Activated naive CD4-positive, alpha-beta T cell treated with anti-CD3 and anti-CD28 coated beads for 36 hours (primary cell): ENCODE measurements around the gene ECE1. TPM values are rescaled to one million over a fixed set of nuclear protein-coding genes. Genes with fewer than 3 reads are reported as not detected.
"Not testable (repeated sequence)": the region's sequence is repeated elsewhere in the genome, so short reads cannot be mapped to it uniquely, and the experiment has no call there.

Experiments used
- CTCF ChIA-PET: fragments of 350-600 bp; sonication (Branson Sonifier 250); formaldehyde crosslinking; loops from one replicate; lab custom pipeline; 2021; ENCODE audit warnings: antibody characterized with exemption; lab: Charles Lee
- DNase-seq: peaks from one replicate; pipeline ENCODE4 v3.0.0-alpha.2; 2020
- H3K27ac Mint-ChIP-seq: one replicate; pipeline ENCODE4 v1.8.0; 2021; ENCODE audit warnings: mild to moderate bottlenecking, mixed read lengths
- H3K27me3 Mint-ChIP-seq: one replicate; pipeline ENCODE4 v1.8.0; 2021; ENCODE audit warnings: low read depth, mixed read lengths
- H3K36me3 Mint-ChIP-seq: one replicate; pipeline ENCODE4 v1.8.0; 2021; ENCODE audit warnings: low read depth, mixed read lengths
- H3K4me1 Mint-ChIP-seq: one replicate; pipeline ENCODE4 v1.8.0; 2021; ENCODE audit warnings: low read depth, mixed read lengths
- H3K4me3 Mint-ChIP-seq: one replicate; pipeline ENCODE4 v1.8.0; 2021; ENCODE audit warnings: mild to moderate bottlenecking, moderate library complexity, mixed read lengths
- H3K9me3 Mint-ChIP-seq: one replicate; pipeline ENCODE4 v1.8.0; 2021; ENCODE audit warnings: mixed read lengths
- intact Hi-C: fragments of 100-400 bp; cut with micrococcal nuclease; formaldehyde crosslinking; loops from one replicate; pipeline ENCODE4 v1.15.1; 2023
- total RNA-seq, 2 experiments: library from RNA; stranded (reverse); gene quantifications; one replicate each; pipeline ENCODE4 v1.2.3, GENCODE V29; 2021

ECE1 gene
- total RNA-seq, 2 experiments from 2014 or later: 160 to 166 TPM

- H3K9me3 Mint-ChIP-seq: no peaks in the 10 kb centered on the region
- DNase-seq: no peak
- H3K36me3 Mint-ChIP-seq: peaks cover 27% of the 10 kb centered on the region
- CTCF ChIA-PET: interaction anchor here (0.6 to 3.2 kb wide), 4 partner anchors 20 to 516 kb away, joined by 3 to 11 read pairs (median 4); no protein-coding TSS in a partner anchor
- peak overlapping the region; percentile 71 for H3K4me3 Mint-ChIP-seq
- no peaks in the 10 kb centered on the region for H3K27me3 Mint-ChIP-seq
- intact Hi-C loops: loop anchor here (1.0 to 5.0 kb wide), 6 partner anchors 119 to 603 kb away; partner anchors contain the start of gene PINK1
- peaks cover 26% of the 10 kb centered on the region for H3K4me1 Mint-ChIP-seq
- peak overlapping the region; percentile 90 for H3K27ac Mint-ChIP-seq
These were observed 115.5 kb downstream of the ECE1 start for GRCh38 chr1:21174654-21175323.

GRCh38 chr1:21174230-21174629, 116.0 kb downstream of the ECE1 start:
- Mint-ChIP-seq H3K36me3 (peaks cover 29% of the 10 kb centered on the region), H3K4me1 (peaks cover 26% of the 10 kb centered on the region), H3K27ac (no peak overlapping the region), H3K27me3 (no peaks in the 10 kb centered on the region), H3K9me3 (no peaks in the 10 kb centered on the region), H3K4me3 (peak overlapping the region; percentile 71)
- CTCF ChIA-PET: interaction anchor here (0.6 to 3.2 kb wide), 5 partner anchors 21 to 562 kb away, joined by 3 to 11 read pairs (median 3); no protein-coding TSS in a partner anchor
- intact Hi-C loops: no loop called here
- no peak for DNase-seq

GRCh38 chr1:21173096-21173495, 117.2 kb downstream of the ECE1 start:
- H3K4me1 Mint-ChIP-seq: peaks cover 26% of the 10 kb centered on the region
- H3K36me3 Mint-ChIP-seq: peaks cover 31% of the 10 kb centered on the region
- H3K4me3 Mint-ChIP-seq, H3K27ac Mint-ChIP-seq, H3K27me3 Mint-ChIP-seq, DNase-seq, intact Hi-C loops, H3K9me3 Mint-ChIP-seq: not testable (repeated sequence)
- CTCF ChIA-PET: interaction anchor here (3.2 kb wide), 1 partner anchor 22 kb away, joined by 11 read pairs; no protein-coding TSS in a partner anchor

- H3K4me3 Mint-ChIP-seq, H3K27ac Mint-ChIP-seq, CTCF ChIA-PET, DNase-seq, H3K27me3 Mint-ChIP-seq, intact Hi-C loops, H3K9me3 Mint-ChIP-seq: not testable (repeated sequence)
- Mint-ChIP-seq H3K4me1 (peaks cover 20% of the 10 kb centered on the region), H3K36me3 (peaks cover 36% of the 10 kb centered on the region)
These were observed 119.4 kb downstream of the ECE1 start for GRCh38 chr1:21170837-21171236.

- peaks cover 11% of the 10 kb centered on the region for H3K4me1 Mint-ChIP-seq
- no peak overlapping the region for H3K27ac Mint-ChIP-seq
- H3K9me3 Mint-ChIP-seq: no peaks in the 10 kb centered on the region
- no peak overlapping the region for H3K4me3 Mint-ChIP-seq
- intact Hi-C loops: no loop called here
- H3K27me3 Mint-ChIP-seq: no peaks in the 10 kb centered on the region
- DNase-seq: no peak
- CTCF ChIA-PET: interaction anchor here (0.6 kb wide), 1 partner anchor 221 kb away, joined by 3 read pairs; no protein-coding TSS in a partner anchor
- peaks cover 33% of the 10 kb centered on the region for H3K36me3 Mint-ChIP-seq
These were observed 121.8 kb downstream of the ECE1 start for GRCh38 chr1:21168444-21168843.

Other genes starting within 250 kb of the ECE1 start
- gene EIF4G3, start 113.6 kb downstream of the ECE1 start, total RNA-seq: 10 to 100 TPM; 44.6 to 48.0 TPM
- gene NBPF3, start 149.7 kb upstream of the ECE1 start, total RNA-seq: 1 to 10 TPM; 3.3 to 3.6 TPM
- not detected for gene ALPL, start 219.0 kb upstream of the ECE1 start, total RNA-seq